H1 (cell line): ENCODE data around the gene CREG2. TPM values are rescaled to one million over a fixed set of nuclear protein-coding genes. Genes with fewer than 3 reads are reported as not detected.

Source experiments
- CHD1 ChIP-seq: IDR thresholded peaks from 2 replicates; pipeline ENCODE4 v1.6.1; 2012; ENCODE audit warnings: low read depth, low read length, improper control_type of control experiment
- GTF2F1 ChIP-seq: IDR thresholded peaks from 2 replicates; pipeline ENCODE4 v1.6.1; 2012; ENCODE audit warnings: low read depth, low read length, improper control_type of control experiment, borderline replicate concordance
- SP4 ChIP-seq: IDR thresholded peaks from 2 replicates; pipeline ENCODE4 v1.6.1; 2012; ENCODE audit warnings: low read length, inconsistent platforms
- polyA plus RNA-seq, 7 experiments: library from polyadenylated mRNA; depleted of rRNA in 3 of 7; stranded (reverse) in 5 of 7; unstranded in 2 of 7; fragments of >200 nt in 5 of 7; fragments of 200-250 nt in 2 of 7; gene quantifications; 1 replicate in 5 of 7; 2 replicates in 1 of 7; 4 replicates in 1 of 7; pipeline versions ENCODE4 v1.2.1 to v1.2.3, GENCODE V29; 2011 to 2013; ENCODE audit warnings: missing spikeins in 2 of 7, mixed read lengths in 2 of 7
- total RNA-seq: library from RNA; stranded (reverse); fragmentation: NEBNext Ultra II Directional; extraction: Animal tissue kit (Norgen Biotek cat#: 25700); gene quantifications from 2 replicates; pipeline ENCODE4 v1.2.1, GENCODE V29; 2021

CREG2 gene
- total and polyA plus RNA-seq, 2 of the 8 experiments (the other 6 are each of a cell fraction or from before 2014, with no cell fraction given), result 2.0 to 2.2 TPM

DNA sequence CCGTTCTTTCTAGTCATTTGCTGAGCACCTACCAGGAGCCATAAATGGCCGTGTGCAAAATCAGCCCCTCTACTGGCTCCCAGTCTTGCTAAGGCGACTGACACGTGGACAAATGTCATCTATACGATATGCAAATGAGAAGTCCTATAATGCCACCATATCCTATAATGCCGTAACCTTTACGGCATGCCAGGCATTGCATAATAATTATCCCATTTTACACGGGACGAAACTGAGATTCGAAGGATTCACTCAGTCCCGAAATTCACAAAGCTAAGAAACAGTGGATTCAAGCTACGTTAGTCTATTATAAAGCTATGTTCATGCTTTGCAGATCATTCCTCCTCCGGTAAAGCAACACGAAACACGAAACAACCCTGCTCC is 44.7 kb downstream of the CREG2 start (continued):
- TF ChIP-seq CHD1 (no peak), GTF2F1 (no peak), SP4 (no peak)
